Vagina (tissue), 2 donors: Measurements from ENCODE around the gene SENP3. TPM values are rescaled to one million over a fixed set of nuclear protein-coding genes. Genes with fewer than 3 reads are reported as not detected.
"Not testable (repeated sequence)": the region's sequence is repeated elsewhere in the genome, so short reads cannot be mapped to it uniquely, and the experiment has no call there.

ENCODE experiments used
- DNase-seq, 2 donors: peaks; one replicate each; pipeline ENCODE4 v3.0.0-alpha.2; 2017; ENCODE audit errors: extremely low spot score in 2 of 2
- H3K27ac ChIP-seq: fragments of 200-600 bp; sonication (generic); one replicate; pipeline ENCODE4 v1.5.1; 2019
- H3K27me3 ChIP-seq: fragments of 200-600 bp; sonication (generic); one replicate; pipeline ENCODE4 v1.5.1; 2019
- H3K36me3 ChIP-seq, 2 donors: fragments of 200-600 bp; sonication (generic); one replicate each; pipeline ENCODE4 v1.5.1; 2017 to 2019
- H3K4me1 ChIP-seq: fragments of 200-600 bp; sonication (generic); one replicate; pipeline ENCODE4 v1.5.1; 2019
- H3K4me3 ChIP-seq, 2 donors: fragments of 200-600 bp; sonication (generic); 1 replicate in 1 of 2; 2 replicates in 1 of 2; pipeline ENCODE4 v1.5.1; 2016 to 2019
- H3K9me3 ChIP-seq: fragments of 200-600 bp; sonication (generic); one replicate; pipeline ENCODE4 v1.5.1; 2019
- POLR2A ChIP-seq, 2 donors: fragments of 450-650 bp; IDR thresholded peaks; one replicate each; pipeline ENCODE4 v1.6.1; 2017; ENCODE audit warnings: antibody characterized with exemption in 2 of 2, mild to moderate bottlenecking in 2 of 2, moderate library complexity in 2 of 2
- POLR2AphosphoS5 ChIP-seq, 2 donors: sonication (generic); formaldehyde crosslinking; IDR thresholded peaks; one replicate each; pipeline ENCODE4 v1.9.0; 2017; ENCODE audit warnings: antibody characterized with exemption in 2 of 2, mild to moderate bottlenecking in 2 of 2, low read depth in 1 of 2; ENCODE audit not compliant: insufficient read depth in 1 of 2
- intact Hi-C: fragments of 100-400 bp; cut with DNase I; formaldehyde crosslinking; loops from one replicate; pipeline ENCODE4 v1.15.1; 2023
- total RNA-seq: library from RNA; depleted of rRNA; stranded (reverse); fragments of >200 nt; gene quantifications from one replicate; pipeline ENCODE4 v1.2.3, GENCODE V29; 2016
- TF ChIP-seq, protein P1 (sequence below), 3 experiments: fragments of 450-650 bp in 2 of 3; fragments of 200-600 bp in 1 of 3; sonication (generic) in 1 of 3; IDR thresholded peaks; one replicate each; pipeline ENCODE4 v1.5.1; 2017 to 2019; ENCODE audit warnings: antibody characterized with exemption in 3 of 3, mild to moderate bottlenecking in 2 of 3, moderate library complexity in 2 of 3

Gene SENP3
- total RNA-seq, 1 donor from 2014 or later: 60.2 TPM

- Histone ChIP-seq H3K36me3 (peaks cover 0 to 43% of the 10 kb centered on the region in 2 donors), H3K4me3 (peak within 1 kb of the TSS; percentile 52 to 66), H3K27ac (peak within 1 kb of the TSS; percentile 97), H3K27me3 (no peaks in the 10 kb centered on the region), H3K4me1 (peaks cover 35% of the 10 kb centered on the region), H3K9me3 (no peaks in the 10 kb centered on the region)
- no peak for DNase-seq
- intact Hi-C loops: no loop called here
- TF ChIP-seq, protein P1, sequence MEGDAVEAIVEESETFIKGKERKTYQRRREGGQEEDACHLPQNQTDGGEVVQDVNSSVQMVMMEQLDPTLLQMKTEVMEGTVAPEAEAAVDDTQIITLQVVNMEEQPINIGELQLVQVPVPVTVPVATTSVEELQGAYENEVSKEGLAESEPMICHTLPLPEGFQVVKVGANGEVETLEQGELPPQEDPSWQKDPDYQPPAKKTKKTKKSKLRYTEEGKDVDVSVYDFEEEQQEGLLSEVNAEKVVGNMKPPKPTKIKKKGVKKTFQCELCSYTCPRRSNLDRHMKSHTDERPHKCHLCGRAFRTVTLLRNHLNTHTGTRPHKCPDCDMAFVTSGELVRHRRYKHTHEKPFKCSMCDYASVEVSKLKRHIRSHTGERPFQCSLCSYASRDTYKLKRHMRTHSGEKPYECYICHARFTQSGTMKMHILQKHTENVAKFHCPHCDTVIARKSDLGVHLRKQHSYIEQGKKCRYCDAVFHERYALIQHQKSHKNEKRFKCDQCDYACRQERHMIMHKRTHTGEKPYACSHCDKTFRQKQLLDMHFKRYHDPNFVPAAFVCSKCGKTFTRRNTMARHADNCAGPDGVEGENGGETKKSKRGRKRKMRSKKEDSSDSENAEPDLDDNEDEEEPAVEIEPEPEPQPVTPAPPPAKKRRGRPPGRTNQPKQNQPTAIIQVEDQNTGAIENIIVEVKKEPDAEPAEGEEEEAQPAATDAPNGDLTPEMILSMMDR (IDR thresholded peaks at IDR 0.05): no peak
- TF ChIP-seq POLR2AphosphoS5 (IDR thresholded peaks at IDR 0.05; ENCODE audit: insufficient read depth in 1 of 2, low read depth in 1 of 2): no peak
- TF ChIP-seq POLR2A (IDR thresholded peaks at IDR 0.05): no peak
These were observed 28.4 kb downstream of the SENP3 start, which contains the start of gene SOX15 for GRCh38 chr17:7589891-7590691. Gene SOX15 (minus strand): TSS chr17:7590094. CDS start chr17:7589676, 418 bp downstream.

- no peaks in the 10 kb centered on the region for H3K27me3 ChIP-seq
- no peaks in the 10 kb centered on the region for H3K9me3 ChIP-seq
- H3K4me1 ChIP-seq: peaks cover 29% of the 10 kb centered on the region
- peak overlapping the region; percentile 97 for H3K27ac ChIP-seq
- H3K4me3 ChIP-seq: no peak overlapping the region
- no peak for DNase-seq
- H3K36me3 ChIP-seq: peaks cover 0 to 50% of the 10 kb centered on the region in 2 donors
- TF ChIP-seq POLR2A (IDR thresholded peaks at IDR 0.05): no peak
- TF ChIP-seq POLR2AphosphoS5 (IDR thresholded peaks at IDR 0.05; ENCODE audit: insufficient read depth in 1 of 2, low read depth in 1 of 2): peak in 1 of 2 donors; percentile 40
- intact Hi-C loops: no loop called here
These were observed 29.0 kb downstream of the SENP3 start for GRCh38 chr17:7590743-7591142.

- Histone ChIP-seq H3K27ac (peak overlapping the region; percentile 97), H3K27me3 (no peaks in the 10 kb centered on the region), H3K36me3 (peaks cover 0 to 56% of the 10 kb centered on the region in 2 donors), H3K9me3 (no peaks in the 10 kb centered on the region), H3K4me3 (no peak overlapping the region), H3K4me1 (peaks cover 22% of the 10 kb centered on the region)
- DNase-seq: no peak
- TF ChIP-seq, protein P1 (IDR thresholded peaks at IDR 0.05): no peak
- TF ChIP-seq POLR2AphosphoS5 (IDR thresholded peaks at IDR 0.05; ENCODE audit: insufficient read depth in 1 of 2, low read depth in 1 of 2) (no peak), POLR2A (IDR thresholded peaks at IDR 0.05) (no peak)
- intact Hi-C loops: no loop called here
These were observed 29.9 kb downstream of the SENP3 start for GRCh38 chr17:7591596-7591995.

GRCh38 chr17:7592422-7593021, 30.8 kb downstream of the SENP3 start:
- TF ChIP-seq POLR2A (IDR thresholded peaks at IDR 0.05) (no peak), POLR2AphosphoS5 (IDR thresholded peaks at IDR 0.05; ENCODE audit: insufficient read depth in 1 of 2, low read depth in 1 of 2) (no peak)
- TF ChIP-seq, protein P1 (IDR thresholded peaks at IDR 0.05): no peak
- H3K27me3 ChIP-seq: no peaks in the 10 kb centered on the region
- no peaks in the 10 kb centered on the region for H3K9me3 ChIP-seq
- intact Hi-C loops: no loop called here
- H3K4me1 ChIP-seq: peaks cover 15% of the 10 kb centered on the region
- no peak overlapping the region for H3K4me3 ChIP-seq
- peaks cover 0 to 57% of the 10 kb centered on the region in 2 donors for H3K36me3 ChIP-seq
- DNase-seq: no peak
- H3K27ac ChIP-seq: no peak overlapping the region

- TF ChIP-seq POLR2AphosphoS5 (IDR thresholded peaks at IDR 0.05; ENCODE audit: insufficient read depth in 1 of 2, low read depth in 1 of 2) (no peak), POLR2A (IDR thresholded peaks at IDR 0.05) (no peak)
- TF ChIP-seq, protein P1 (IDR thresholded peaks at IDR 0.05): no peak
- intact Hi-C loops: no loop called here
- Histone ChIP-seq H3K4me3 (no peak overlapping the region), H3K27me3 (no peaks in the 10 kb centered on the region), H3K4me1 (peaks cover 9% of the 10 kb centered on the region), H3K9me3 (no peaks in the 10 kb centered on the region), H3K36me3 (peaks cover 0 to 60% of the 10 kb centered on the region in 2 donors), H3K27ac (no peak overlapping the region)
- DNase-seq: no peak
These were observed 31.6 kb downstream of the SENP3 start for GRCh38 chr17:7593296-7593695.

DNA sequence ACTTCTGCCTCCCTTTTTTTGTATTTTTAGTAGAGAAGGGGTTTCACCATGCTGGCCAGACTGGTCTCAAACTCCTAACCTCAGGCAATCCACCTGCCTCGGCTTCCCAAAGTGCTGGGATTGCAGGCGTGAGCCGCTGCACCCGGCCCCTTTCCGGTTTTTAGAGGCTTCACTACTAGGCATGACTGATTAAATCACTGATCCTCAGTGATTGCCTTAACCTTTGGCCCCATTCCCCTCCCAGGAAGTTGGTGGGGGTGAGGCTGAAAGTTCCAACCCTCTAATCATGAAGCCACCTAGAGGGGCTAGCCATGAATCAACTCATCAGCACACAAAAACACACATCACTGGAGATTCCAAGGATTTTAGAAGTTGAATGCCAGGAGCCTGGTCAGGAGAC, 35.8 kb downstream of the SENP3 start:
- DNase-seq, H3K27me3 ChIP-seq, H3K9me3 ChIP-seq, H3K4me3 ChIP-seq, H3K4me1 ChIP-seq, H3K27ac ChIP-seq, intact Hi-C loops: not testable (repeated sequence)
- peaks cover 5 to 88% of the 10 kb centered on the region in 2 donors for H3K36me3 ChIP-seq
